NT2/D1 (cell line): ENCODE data around the gene CCDC13.
A peak's percentile ranks its signal among the peaks of the same experiment; 100 is the strongest.

Experiments used
- DNase-seq: peaks from one replicate; pipeline ENCODE4 v3.0.0-alpha.2; 2011; ENCODE audit warnings: low read depth, low spot score
- H3K27me3 ChIP-seq: 2 replicates; pipeline ENCODE4 v1.6.0; 2011; ENCODE audit warnings: mild to moderate bottlenecking; ENCODE audit not compliant: insufficient read length, insufficient read depth
- H3K36me3 ChIP-seq: 2 replicates; pipeline ENCODE4 v1.6.1; 2011; ENCODE audit warnings: mild to moderate bottlenecking, low read length, mixed read lengths; ENCODE audit not compliant: insufficient read depth, insufficient read length
- H3K4me1 ChIP-seq: 2 replicates; pipeline ENCODE4 v1.5.1; 2011; ENCODE audit not compliant: insufficient read depth, insufficient read length
- H3K4me3 ChIP-seq: 2 replicates; pipeline ENCODE4 v1.5.1; 2011; ENCODE audit warnings: low read depth; ENCODE audit not compliant: insufficient read length
- H3K9ac ChIP-seq: 2 replicates; pipeline ENCODE4 v1.6.0; 2011; ENCODE audit warnings: low read depth; ENCODE audit not compliant: insufficient read length
- H3K9me3 ChIP-seq: 2 replicates; pipeline ENCODE4 v1.5.1; 2011; ENCODE audit warnings: mild to moderate bottlenecking, low read length; ENCODE audit not compliant: insufficient read depth
- SUZ12 ChIP-seq: IDR thresholded peaks from 2 replicates; pipeline ENCODE4 v1.6.1; 2011; ENCODE audit not compliant: insufficient read length, insufficient read depth; ENCODE audit errors: extremely low read depth
- YY1 ChIP-seq: IDR thresholded peaks from 2 replicates; pipeline ENCODE4 v1.6.1; 2011; ENCODE audit not compliant: insufficient read length, insufficient read depth
- ZNF274 ChIP-seq: IDR thresholded peaks from 2 replicates; pipeline ENCODE4 v1.6.1; 2011; ENCODE audit warnings: mild to moderate bottlenecking, low read depth, low read length

CCDC13 gene

DNA sequence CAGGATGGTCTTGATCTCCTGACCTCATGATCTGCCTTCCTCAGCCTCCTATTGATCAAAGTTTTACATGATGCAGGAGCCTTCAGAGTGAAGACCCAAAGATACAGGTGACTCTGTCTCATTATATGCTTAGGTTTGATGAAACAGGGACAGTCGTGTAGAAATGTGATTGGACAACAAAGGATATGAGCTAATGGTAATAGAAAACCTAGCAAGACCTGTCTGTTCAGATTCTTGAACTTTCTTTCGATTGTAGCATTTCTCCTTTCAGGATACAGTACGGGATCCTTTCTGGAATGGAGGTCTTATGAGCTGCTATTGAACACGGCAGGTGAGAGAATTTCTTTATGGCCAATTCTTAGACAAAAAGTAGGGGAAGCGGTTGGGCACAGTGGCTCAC is 36.1 kb upstream of the CCDC13 start, which contains the start of gene ACKR2:
TSS of gene ACKR2 (plus strand) at position 244 of the 400 bp plus-strand sequence. CDS start 55,058 bp downstream, outside the sequence.
- Histone ChIP-seq H3K27me3 (peaks cover 16% of the 10 kb centered on the region), H3K4me1 (no peaks in the 10 kb centered on the region), H3K9ac (no peak within 1 kb of the TSS), H3K9me3 (no peaks in the 10 kb centered on the region), H3K36me3 (no peaks in the 10 kb centered on the region), H3K4me3 (no peak within 1 kb of the TSS)
- DNase-seq = no peak
- TF ChIP-seq ZNF274 (no peak), SUZ12 (no peak), YY1 (no peak)

DNA sequence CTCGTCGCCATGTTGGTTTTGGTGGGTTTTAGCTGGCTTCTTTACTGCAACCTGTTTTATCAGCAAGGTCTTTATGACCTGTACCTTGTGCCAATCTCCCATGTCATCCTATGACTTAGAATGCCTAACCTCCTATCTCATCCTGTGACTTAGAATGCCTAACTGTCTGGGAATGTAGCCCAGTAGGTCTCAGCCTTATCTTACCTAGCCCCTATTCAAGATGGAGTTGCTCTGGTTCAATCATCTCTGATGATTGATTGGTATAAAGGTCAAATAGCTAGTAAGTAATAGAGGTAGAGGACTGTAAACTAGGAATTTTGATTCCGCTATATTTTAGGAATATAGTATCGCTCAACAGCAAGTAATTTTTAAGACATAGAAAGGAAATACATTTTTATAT is 34.9 kb upstream of the CCDC13 start:
- H3K9me3 ChIP-seq = no peaks in the 10 kb centered on the region
- no peak for TF ChIP-seq YY1
- H3K4me3 ChIP-seq = no peak overlapping the region
- H3K4me1 ChIP-seq = no peaks in the 10 kb centered on the region
- no peak overlapping the region for H3K9ac ChIP-seq
- no peak for DNase-seq
- H3K36me3 ChIP-seq = no peaks in the 10 kb centered on the region
- peaks cover 16% of the 10 kb centered on the region for H3K27me3 ChIP-seq

DNA sequence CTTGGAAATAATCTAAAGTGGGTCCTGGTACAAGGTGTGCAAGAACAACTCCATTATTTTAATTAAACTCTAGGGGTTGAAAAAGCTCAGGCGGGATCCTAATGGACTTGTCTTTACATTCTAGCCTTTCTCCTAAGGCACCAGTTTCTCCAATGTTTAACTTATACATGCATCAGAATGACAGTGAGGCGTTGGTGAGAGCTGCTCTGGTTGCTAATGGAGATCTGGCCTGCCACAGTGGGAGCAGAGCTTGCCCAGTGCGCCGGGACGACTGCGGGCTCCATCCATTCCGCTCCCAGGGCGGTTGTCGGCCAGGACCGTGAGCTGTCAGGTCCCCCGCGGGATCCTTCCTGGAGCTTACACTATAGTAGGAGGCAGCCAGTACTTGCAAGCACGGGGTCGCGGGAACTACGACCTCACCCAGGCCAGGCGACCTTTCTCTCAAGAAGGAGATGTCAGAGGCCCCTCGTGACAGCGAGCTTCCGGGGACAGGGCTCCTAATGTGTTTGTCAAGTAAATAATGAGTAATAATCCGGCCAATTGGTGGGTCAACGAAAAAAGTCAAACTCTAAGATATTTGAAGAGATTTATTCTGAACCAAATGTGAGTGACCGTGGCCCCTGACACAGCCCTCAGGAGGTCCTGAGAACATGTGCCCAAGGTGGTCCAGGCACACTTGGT is 32.2 kb upstream of the CCDC13 start:
- H3K9me3 ChIP-seq = no peaks in the 10 kb centered on the region
- H3K27me3 ChIP-seq = peaks cover 16% of the 10 kb centered on the region
- peaks cover 20% of the 10 kb centered on the region for H3K36me3 ChIP-seq
- peak overlapping the region; percentile 92 for H3K9ac ChIP-seq
- TF ChIP-seq SUZ12 (no peak), ZNF274 (no peak), YY1 (no peak)
- H3K4me1 ChIP-seq = no peaks in the 10 kb centered on the region
- DNase-seq = no peak
- H3K4me3 ChIP-seq = peak overlapping the region; percentile 79

DNA sequence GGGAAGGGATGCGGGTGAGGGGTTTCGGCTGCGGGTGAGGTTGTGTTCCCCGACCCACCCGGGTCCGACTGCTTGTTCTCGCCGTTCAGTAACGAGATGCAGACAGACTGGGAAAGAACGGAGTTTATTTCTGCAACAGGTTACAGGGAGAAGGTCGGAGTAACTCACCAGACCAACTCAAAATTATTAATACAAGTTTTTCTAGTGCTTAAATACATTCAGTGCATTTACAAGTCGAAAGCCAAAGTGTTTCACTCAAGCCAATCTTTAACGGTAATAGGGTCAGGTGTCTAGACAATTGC is 31.7 kb upstream of the CCDC13 start:
- H3K4me3 ChIP-seq = peak overlapping the region; percentile 79
- DNase-seq = no peak
- peaks cover 23% of the 10 kb centered on the region for H3K36me3 ChIP-seq
- H3K9me3 ChIP-seq = 0 out of 2 replicates have a peak, but pooled peaks cover 3% of the 10 kb centered on the region
- no peaks in the 10 kb centered on the region for H3K4me1 ChIP-seq
- TF ChIP-seq YY1 = no peak
- TF ChIP-seq SUZ12 = no peak
- TF ChIP-seq ZNF274 = no peak
- peaks cover 16% of the 10 kb centered on the region for H3K27me3 ChIP-seq
- H3K9ac ChIP-seq = peak overlapping the region; percentile 92

DNA sequence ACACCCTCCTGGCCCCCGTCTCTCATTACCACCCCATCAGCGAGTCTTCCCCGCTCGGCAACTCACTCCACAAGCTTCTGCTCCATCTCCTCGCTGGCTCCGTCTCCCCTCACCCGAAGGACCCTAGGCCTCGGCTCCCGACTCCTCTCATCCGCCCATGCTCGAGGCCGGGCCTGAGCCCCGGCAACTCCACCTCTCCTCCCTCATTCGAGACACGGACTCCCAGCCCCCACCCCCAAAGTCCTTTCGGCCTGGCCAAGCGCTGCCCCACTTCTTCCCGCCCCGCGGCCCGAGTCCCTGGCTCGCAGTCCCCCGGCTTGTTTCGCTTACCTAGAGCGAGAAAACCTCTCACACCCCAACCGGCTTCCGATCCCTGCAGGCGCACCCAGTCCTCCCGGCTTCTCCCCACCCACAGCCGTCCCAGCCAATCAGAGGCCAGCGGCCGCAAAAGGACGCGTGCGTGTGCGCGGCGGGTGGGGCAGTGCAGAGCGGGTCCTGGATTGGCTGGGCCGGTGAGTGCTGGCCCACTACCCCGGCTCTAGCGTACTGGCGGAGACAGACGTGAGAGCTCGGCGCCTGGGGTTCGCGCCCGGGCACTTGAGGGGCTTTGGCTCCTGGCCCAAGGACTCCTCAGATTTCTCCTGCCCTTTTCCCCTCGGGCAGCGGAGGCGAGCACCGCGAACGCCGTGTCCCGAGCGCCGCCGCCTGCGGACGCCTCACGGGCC is 31.2 kb upstream of the CCDC13 start, which contains the start of gene HIGD1A:
TSS of gene HIGD1A (minus strand) at position 385 of the 725 bp plus-strand sequence. CDS start 10,237 bp downstream, outside the sequence.
- peak within 1 kb of the TSS; percentile 94 for H3K9ac ChIP-seq
- TF ChIP-seq ZNF274 (no peak), YY1 (no peak), SUZ12 (no peak)
- peaks cover 16% of the 10 kb centered on the region for H3K27me3 ChIP-seq
- H3K9me3 ChIP-seq = 0 out of 2 replicates have a peak, but pooled peaks cover 8% of the 10 kb centered on the region
- no peaks in the 10 kb centered on the region for H3K4me1 ChIP-seq
- peak; percentile 95 for DNase-seq
- peaks cover 28% of the 10 kb centered on the region for H3K36me3 ChIP-seq
- H3K4me3 ChIP-seq = peak within 1 kb of the TSS; percentile 79

DNA sequence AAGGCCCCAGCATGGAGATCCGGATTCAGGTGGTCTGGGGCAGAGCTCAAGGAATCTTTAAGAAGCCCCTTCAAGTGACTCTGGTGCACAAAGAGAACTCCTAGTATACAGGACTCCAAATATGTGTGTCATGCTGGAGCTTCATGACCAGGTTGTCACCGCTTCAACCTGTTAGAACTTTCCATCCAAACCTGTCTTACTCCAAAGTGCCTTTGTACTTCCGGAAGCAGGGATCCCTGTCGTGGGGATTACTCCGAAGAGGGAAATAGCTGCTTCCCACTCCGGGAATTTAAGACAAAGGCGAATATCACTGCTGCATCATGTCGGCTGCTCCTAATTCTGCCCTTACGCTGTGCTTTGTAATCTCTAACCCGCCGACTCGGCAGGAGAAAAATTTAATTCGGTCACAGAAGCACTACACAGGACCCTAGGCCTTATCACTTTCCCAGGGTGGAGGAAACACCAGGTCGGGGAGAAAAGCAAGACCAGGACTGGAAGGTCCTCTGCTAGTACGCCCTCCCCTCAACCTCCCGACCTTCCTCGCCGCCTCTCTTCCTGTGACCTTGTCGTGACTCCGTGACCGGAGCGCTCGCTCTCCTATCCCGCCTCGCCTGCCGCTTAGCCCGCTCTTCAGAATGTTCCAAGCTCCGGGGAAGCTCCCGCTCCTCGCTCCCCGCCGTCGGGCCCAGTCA is 30.5 kb upstream of the CCDC13 start:
- H3K9ac ChIP-seq = peak overlapping the region; percentile 94
- 0 out of 2 replicates have a peak, but pooled peaks cover 10% of the 10 kb centered on the region for H3K9me3 ChIP-seq
- DNase-seq = peak; percentile 13
- H3K4me1 ChIP-seq = no peaks in the 10 kb centered on the region
- TF ChIP-seq SUZ12 = no peak
- no peak for TF ChIP-seq YY1
- TF ChIP-seq ZNF274 = no peak
- peaks cover 16% of the 10 kb centered on the region for H3K27me3 ChIP-seq
- peaks cover 29% of the 10 kb centered on the region for H3K36me3 ChIP-seq
- peak overlapping the region; percentile 79 for H3K4me3 ChIP-seq
